Measurements from ENCODE around the gene JAKMIP2. TPM values are rescaled to one million over a fixed set of nuclear protein-coding genes. Genes with fewer than 3 reads are reported as not detected.
"Not testable (repeated sequence)": the region's sequence is repeated elsewhere in the genome, so short reads cannot be mapped to it uniquely, and the experiment has no call there.

JAKMIP2 gene
- total RNA-seq, 1 experiment from 2014 or later = 2.3 TPM

DNA sequence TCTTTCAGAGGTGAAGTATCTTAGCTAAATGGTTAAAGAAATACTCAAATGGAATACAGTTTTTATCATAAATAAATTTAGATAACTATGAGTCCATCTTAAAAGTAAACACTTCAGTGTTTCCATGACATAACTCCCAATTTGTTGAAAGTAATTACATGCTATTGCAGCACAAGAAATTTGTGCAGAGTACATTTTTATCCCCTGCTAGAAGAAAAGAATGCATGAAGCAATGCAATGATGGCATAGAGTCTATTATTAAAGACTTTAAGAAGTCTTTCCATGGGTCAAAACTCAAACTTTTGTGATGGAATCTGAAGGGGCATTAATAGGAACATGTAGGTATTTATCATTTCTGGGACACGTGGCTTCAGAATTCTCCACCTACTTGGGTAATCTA, 166.1 kb downstream of the JAKMIP2 start:
- DNase-seq (ENCODE audit: low read depth) = no peak

DNA sequence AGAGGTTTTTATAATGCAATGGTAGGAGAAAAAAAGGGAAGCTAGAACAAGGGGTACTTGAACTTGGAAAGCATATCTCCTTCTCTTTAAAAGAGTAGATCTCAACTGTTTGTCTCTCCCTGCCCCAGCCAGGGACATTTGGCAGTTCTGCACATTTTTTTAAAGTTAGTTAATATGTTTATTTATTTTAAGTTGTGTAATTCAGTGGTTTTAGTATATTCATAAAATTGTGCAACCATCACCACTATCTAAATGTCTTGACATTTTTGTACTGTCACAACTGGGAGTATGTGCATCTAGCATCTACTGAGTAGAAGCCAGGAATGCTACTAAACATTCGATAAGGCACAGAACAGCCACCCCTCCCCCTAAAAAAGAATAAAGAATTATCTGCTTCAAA, 169.2 kb downstream of the JAKMIP2 start:
- peak; percentile 70 for DNase-seq (ENCODE audit: low read depth)

- DNase-seq (ENCODE audit: low read depth) = no peak
Measured at GRCh38 chr5:147611483-147611882, 171.0 kb downstream of the JAKMIP2 start.

GRCh38 chr5:147610798-147611197, 171.7 kb downstream of the JAKMIP2 start:
- no peak for DNase-seq (ENCODE audit: low read depth)

GRCh38 chr5:147601652-147602051, 180.9 kb downstream of the JAKMIP2 start:
- no peak for DNase-seq (ENCODE audit: low read depth)

DNA sequence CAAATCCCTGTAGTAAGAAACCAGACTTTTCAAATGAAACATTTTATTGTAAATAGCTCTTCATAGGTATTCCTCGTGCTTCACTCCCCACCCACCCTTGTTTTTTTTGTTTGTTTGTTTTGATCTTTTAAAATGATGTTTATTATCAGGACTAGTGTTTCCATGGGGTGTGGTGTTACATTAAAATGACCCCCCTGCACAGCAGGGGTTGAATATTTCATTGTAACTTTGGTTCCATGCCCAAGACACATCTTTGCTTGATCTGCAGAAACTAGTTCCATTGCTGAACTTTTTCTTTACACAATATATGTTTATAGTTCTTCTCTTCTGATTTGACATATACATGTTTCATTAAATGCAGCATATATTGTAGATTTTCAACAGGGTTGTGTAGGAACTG, 191.4 kb downstream of the JAKMIP2 start:
- DNase-seq (ENCODE audit: low read depth) = no peak

DNA sequence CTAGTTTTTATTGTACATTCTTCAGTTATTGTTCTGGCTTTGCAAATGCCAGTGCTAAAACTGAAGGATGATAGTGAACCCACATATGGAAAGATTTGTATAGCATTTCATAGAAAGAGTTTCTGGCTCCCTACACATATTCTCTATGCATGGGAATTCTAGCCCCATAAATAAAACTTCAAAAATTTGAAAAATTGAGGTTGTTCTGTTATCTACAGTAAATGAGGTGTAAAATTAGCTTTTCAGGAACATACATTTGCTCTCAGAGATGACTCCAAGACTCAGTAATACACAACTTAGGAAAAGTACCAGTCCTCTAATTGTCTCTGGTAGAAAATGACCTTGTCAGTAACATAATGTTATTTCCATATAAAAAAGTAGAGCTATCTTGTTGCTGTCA, 192.4 kb downstream of the JAKMIP2 start:
- DNase-seq (ENCODE audit: low read depth) = no peak

DNA sequence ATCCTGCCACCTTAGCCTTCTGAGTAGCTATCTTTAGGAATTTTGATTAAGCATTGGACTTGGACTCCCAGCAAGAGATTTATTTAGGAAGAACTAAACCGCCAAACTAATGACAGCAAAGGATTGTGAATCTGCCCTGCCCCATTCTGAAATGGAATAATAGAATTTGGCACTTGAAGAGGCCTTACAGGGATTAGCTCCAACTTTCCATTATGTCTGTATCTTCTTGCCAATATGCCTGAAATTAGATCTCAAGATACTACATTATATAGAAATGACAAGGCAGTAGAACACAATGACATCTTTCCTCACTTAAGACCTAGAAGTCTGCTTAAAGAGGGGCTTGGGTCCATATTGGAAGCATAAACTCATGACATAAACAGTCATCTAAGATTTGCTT, 195.7 kb downstream of the JAKMIP2 start:
- DNase-seq (ENCODE audit: low read depth) = no peak

GRCh38 chr5:147586221-147586620, 196.3 kb downstream of the JAKMIP2 start:
- no peak for DNase-seq (ENCODE audit: low read depth)

DNA sequence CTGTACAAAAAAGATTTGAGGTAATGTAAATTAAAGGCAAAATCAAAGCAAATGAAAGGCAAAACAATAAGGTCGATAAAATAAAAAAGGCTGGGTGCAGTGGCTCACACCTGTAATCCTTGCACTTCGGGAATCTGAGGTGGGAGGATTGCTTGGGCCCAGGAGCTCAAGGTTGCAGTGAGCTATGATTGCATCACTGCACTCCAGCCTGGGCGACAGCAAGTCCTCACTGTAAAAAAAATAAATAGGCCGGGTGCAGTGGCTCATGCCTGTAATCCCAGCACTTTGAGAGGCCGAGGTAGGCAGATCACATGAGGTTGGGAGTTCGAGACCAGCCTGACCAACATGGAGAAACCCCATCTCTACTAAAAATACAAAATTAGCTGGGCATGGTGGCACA, 200.3 kb downstream of the JAKMIP2 start:
- not testable (repeated sequence) for DNase-seq (ENCODE audit: low read depth)

- not testable (repeated sequence) for DNase-seq (ENCODE audit: low read depth)
Measured at GRCh38 chr5:147580418-147580817, 202.1 kb downstream of the JAKMIP2 start.

DNA sequence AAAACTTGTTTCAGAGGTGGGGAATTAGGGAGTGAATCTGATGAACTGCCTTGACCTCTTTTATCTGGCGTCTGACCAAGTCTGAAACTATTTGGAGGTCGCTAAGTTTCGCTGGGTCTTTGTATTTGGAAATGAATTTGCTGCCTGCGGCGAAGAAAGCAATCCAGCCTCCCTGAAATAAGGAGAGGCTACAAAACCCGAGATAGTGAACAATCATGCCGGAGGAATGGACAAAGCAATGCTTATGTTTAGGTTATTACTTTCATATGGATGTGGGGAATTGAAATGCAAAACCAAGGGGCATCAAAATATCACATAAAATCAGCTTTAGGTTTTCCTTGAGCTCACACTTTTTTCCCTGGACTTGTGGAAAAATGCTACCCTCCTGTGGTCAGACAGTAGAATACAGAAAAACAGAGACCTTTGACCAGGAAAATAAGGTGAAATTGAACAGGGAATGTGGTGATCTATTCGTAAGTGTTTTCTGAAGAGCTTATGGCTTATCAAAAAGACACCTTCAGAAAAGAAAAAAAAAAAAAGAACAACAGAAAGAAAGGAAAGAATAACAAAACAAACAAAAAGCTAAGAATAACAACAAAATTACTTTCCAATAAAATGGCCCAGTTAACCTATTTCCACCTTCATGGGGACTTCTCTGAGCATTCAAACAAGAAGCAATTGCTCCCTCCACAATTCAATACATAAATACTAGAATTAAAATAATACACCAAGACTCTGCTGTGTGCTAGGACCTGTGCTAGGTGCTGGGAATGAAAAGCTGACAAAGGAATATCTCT, 204.1 kb downstream of the JAKMIP2 start:
- peak; percentile 58 for DNase-seq (ENCODE audit: low read depth)

GRCh38 chr5:147576646-147577535, 205.6 kb downstream of the JAKMIP2 start:
- DNase-seq (ENCODE audit: low read depth) = peak; percentile 39

DNA sequence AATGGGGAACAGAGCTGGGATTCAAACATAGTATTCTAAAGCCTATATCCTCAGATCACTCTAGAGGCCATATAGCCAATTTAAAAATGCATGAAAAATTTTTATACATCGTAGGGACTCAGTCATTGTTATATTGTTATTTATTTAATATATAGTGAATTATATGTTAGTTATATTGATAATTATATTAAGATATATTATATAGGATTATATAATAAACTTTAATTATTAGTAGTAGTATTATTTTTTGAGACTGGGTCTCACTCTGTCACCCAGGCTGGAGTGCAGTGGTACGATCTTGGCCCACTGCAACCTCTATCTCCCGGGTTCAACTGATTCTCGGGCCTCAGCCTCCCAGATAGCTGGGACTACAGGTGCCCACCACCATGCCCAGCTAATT, 206.9 kb downstream of the JAKMIP2 start:
- no peak for DNase-seq (ENCODE audit: low read depth)

GRCh38 chr5:147573211-147573610, 209.3 kb downstream of the JAKMIP2 start:
- no peak for DNase-seq (ENCODE audit: low read depth)

GRCh38 chr5:147568710-147569406, 213.7 kb downstream of the JAKMIP2 start:
- no peak for DNase-seq (ENCODE audit: low read depth)

DNA sequence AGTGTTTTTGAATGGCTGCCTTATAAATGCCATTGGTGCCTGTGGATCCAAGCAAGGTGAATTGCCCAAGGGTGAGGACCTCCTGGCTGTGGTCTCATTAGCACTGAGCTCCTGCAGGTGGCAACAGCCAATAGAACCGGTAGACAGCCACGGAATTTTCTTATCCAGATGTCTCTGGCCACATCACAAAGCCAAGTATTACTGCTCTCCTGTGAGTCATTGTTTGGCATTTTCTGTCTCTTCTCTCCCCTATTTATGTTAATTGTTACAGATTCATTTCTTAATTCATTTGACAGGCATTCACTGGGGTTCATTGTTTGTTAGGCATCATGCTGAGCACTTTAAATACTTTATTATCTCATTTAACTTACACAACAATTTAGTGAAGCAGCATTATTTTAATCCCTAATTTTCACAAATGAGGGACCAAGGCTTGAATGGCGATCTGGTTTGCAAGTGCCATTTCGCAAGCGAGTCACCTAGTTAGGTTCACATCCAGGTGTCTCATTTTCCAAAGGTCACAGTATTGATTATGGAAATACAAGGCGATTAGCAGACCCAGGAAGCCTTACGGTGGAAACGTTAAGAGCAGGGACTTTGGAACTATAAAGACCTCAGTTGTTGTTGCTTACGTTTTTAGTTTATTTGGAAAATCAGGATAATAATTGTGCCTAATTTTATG, 214.5 kb downstream of the JAKMIP2 start:
- peak; percentile 90 for DNase-seq (ENCODE audit: low read depth)

DNA sequence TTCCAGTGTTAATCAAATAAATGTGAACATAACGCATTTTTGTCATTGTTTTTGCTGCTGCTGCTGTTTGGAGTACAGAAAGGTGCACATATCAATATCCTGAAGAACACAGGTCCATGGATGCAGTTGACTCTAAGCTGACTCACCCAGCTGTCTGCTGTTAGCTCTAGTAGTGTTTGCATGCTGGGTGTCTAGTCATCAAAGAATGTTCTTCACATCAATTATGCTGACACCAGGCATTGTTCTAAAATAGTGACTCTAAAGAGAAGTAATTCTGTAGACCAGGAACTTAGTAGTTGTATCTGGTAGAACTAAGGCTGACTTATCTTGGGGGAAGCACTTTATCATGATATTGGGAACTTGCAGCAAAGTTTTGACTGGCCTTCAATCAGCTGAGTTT, 217.0 kb downstream of the JAKMIP2 start:
- peak; percentile 82 for DNase-seq (ENCODE audit: low read depth)

GRCh38 chr5:147564124-147564486, 218.4 kb downstream of the JAKMIP2 start:
- no peak for DNase-seq (ENCODE audit: low read depth)

DNA sequence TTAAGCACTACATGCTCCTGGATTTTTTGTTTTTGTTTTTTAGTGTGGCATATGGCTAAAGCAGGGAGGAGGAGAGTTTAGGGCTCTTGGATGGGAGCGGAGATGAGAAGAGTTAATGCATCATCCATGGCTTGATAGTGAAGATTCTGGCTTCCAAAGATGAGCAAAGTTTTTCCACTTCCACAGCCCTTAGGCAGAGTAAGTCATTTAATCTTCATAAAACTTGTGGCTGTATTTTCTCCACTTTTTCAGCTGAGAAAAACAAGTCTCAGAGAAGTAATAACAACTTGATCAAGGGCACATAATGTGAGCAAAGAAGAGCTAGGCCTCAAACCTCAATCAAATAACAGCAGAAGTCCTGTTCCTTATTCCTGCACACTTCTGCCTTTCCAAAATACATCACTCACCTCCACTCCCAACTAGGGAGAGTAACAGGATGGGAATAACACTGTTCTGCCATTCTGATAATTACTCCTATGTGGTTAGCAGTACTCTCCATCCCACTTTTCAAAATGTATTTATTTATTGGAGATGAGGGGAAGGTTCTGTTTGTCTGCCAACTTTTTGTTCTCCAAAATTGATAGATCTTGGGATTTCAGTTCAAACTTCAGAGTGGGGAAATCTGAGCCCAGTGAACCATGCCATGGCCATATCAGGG, 218.9 kb downstream of the JAKMIP2 start:
- no peak for DNase-seq (ENCODE audit: low read depth)

DNA sequence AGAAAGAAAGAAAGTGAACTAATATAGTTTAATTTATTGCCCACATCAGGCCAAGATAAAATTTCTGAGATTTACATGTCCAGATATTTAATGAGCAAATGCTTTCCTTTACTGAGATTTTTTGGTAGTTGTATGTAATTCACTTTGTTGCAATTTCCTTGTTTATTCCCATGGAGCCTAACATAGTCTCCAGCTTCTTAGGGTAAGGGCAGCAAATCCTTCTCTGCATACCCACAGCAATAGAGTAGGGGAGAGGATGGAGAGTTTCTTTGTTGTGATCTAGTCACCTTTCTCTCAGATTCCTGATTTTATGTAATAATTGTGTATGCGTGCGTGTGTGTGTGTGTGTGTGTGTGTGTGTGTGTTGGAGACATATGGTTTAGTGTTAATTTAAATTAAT, 221.1 kb downstream of the JAKMIP2 start:
- DNase-seq (ENCODE audit: low read depth) = no peak
